Cardiac fibroblast (primary cell): ENCODE results near the gene TICAM1.
"Not testable (repeated sequence)": the region's sequence is repeated elsewhere in the genome, so short reads cannot be mapped to it uniquely, and the experiment has no call there.

Experiments
- DNase-seq, 2 donors: peaks; one replicate each; pipeline versions ENCODE4 v3.0.0 to v3.0.0-alpha.2; 2010; ENCODE audit warnings: low read depth in 2 of 2
- H3K4me3 ChIP-seq, 2 donors: replicated peaks in 1 of 2; 1 replicate in 1 of 2; 2 replicates in 1 of 2; pipeline ENCODE4 v1.5.1; 2011; ENCODE audit warnings: low read depth in 2 of 2, low read length in 2 of 2, mild to moderate bottlenecking in 2 of 2, moderate library complexity in 1 of 2
- TF ChIP-seq, protein P1 (sequence below): IDR thresholded peaks from one replicate; pipeline ENCODE4 v1.5.1; 2011; ENCODE audit warnings: low read depth, mild to moderate bottlenecking, low read length, inconsistent platforms

The TICAM1 gene

DNA sequence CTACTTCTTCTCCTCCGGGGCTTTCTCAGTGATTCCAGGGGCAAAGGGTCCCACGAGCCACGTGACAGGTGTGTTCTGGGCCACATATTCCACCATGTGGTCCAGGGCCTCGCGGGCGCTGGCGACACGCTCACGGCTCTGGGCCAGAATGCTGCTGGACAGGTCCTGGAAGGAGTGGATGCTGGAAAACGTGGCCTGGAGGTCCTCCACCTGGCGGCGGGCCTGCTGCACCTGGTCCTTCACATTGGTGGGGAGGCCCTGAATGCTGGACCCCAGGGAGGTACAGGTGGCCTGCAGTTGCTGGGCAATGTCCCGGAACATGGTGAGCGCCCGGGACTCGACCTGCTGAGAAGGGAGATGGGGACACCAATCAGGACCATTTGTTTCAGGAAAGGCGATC lies 7.7 kb upstream of the TICAM1 start:
- no peak for DNase-seq
- TF ChIP-seq, protein P1, sequence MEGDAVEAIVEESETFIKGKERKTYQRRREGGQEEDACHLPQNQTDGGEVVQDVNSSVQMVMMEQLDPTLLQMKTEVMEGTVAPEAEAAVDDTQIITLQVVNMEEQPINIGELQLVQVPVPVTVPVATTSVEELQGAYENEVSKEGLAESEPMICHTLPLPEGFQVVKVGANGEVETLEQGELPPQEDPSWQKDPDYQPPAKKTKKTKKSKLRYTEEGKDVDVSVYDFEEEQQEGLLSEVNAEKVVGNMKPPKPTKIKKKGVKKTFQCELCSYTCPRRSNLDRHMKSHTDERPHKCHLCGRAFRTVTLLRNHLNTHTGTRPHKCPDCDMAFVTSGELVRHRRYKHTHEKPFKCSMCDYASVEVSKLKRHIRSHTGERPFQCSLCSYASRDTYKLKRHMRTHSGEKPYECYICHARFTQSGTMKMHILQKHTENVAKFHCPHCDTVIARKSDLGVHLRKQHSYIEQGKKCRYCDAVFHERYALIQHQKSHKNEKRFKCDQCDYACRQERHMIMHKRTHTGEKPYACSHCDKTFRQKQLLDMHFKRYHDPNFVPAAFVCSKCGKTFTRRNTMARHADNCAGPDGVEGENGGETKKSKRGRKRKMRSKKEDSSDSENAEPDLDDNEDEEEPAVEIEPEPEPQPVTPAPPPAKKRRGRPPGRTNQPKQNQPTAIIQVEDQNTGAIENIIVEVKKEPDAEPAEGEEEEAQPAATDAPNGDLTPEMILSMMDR, result no peak
- H3K4me3 ChIP-seq, result no peak overlapping the region

DNA sequence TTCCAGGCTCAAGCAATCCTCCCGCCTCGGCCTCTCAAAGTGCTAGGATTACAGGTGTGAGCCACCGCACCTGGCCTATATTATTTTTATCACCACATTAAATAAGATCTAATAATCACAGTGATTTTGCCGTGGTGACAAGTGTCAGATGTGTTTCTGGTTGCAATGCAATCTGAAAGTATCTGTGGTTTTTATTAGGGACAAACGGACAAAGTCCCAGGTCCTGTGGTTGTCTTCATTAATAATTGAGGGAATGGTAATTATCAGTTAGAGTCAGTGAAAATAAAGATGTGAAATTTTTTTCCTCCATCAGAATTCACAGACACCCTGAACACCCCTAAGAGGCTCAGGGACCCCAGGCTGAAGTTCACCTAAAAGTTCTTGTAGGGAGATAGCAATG lies 1.3 kb upstream of the TICAM1 start:
- TF ChIP-seq, protein P1, result no peak
- DNase-seq, result no peak
- H3K4me3 ChIP-seq, result no peak overlapping the region

DNA sequence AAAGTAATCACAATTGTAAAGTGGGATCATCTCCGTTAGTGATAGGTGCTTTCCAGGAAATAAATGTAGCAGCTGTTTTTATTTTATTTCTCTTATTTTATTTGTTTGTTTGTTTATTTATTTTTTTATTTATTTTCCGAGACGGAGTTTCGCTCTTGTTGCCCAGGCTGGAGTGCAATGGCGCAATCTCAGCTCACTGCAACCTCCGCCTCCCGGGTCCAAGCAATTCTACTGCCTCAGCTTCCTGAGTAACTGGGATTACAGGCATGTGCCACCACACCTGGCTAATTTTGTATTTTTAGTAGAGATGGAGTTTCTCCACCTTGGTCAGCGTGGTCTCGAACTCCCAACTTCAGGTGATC lies 448 bp upstream of the TICAM1 start:
- peak overlapping the region; percentile 83 to 91 for H3K4me3 ChIP-seq
- DNase-seq, result peak in 1 of 2 donors; percentile 19

DNA sequence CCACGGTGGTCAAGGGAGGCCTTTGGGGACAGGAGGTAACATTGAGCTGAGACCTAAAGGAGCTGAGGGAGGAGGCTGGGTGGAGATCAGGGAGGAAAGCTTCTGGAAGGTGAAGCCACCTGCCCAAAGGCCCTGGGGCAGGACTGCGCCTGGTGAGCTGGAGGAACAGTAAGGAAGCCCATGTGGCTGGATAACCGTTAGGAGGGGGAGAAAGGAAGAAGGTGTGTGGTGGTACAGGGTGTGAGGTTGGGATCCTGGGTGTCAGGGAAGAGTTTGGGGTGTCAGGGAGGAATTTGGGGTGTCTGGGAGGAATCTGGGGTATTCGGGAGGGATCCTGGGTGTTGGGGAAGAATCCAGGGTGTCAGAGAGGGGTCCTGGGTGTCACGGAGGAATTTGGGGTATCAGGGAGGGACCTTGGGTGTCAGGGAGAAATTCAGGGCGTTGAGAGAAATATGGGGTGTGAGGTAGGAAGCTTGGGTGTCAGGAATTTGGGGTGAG lies 695 bp downstream of the TICAM1 start:
- DNase-seq, result no peak

DNA sequence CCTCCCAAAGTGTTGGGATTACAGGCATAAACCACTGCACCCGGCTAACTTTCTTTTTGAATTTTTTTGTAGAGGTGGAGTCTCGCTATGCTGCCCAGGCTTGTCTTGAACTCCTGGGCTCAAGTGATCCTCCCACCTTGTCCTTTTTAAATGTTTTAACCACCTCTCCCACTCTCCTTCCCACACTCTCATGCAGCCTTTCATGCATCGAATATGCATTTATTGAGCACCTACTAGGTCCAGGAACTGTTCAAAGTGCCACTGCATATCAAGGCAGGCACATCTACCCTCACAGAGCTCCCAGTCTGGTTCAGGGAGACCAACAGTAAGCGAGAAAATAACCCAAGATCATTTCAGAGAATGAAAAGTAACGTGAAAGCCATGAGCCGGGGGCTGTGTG lies 1.2 kb downstream of the TICAM1 start:
- DNase-seq, result no peak
- H3K4me3 ChIP-seq, result peak overlapping the region; percentile 83 to 91
- TF ChIP-seq, protein P1, result no peak

More for the DNA sequence above, 695 bp downstream of the TICAM1 start:
- H3K4me3 ChIP-seq, result peak overlapping the region; percentile 83 to 91
- TF ChIP-seq, protein P1, result no peak

DNA sequence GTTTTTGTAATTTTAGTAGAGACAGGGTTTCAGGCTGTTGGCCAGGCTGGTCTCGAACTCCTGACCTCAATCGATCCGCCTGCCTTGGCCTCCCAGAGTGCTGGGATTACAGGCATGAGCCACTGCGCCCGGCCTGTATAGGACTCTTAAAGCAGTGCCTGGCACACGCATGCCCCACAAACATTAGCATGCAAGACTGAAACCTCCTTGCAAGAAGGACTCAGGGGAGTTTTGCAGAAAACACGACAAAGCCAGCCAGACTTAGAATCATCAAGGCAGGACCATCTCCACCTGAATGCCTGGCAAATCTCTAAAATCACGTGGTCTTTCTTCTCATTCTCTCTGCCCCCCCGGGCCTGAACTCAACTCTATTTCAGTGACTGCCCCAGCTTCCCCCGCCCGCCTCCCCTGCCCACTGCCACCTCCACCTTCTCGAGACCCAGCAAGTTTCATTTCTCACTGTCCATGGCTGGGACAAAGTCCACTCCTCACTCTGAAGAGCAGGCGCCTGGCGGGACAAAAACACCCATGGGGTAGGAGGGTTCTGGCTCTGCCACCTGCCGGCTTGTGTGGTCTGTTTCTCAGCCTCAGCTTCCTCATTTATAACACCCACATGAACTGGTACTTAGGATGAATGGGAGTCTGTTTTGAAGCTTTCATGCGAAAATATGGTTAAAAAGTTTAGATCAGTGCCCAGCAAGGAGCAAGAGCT lies 2.4 kb downstream of the TICAM1 start:
- DNase-seq, result no peak
- H3K4me3 ChIP-seq, result no peak overlapping the region
- TF ChIP-seq, protein P1, result no peak

DNA sequence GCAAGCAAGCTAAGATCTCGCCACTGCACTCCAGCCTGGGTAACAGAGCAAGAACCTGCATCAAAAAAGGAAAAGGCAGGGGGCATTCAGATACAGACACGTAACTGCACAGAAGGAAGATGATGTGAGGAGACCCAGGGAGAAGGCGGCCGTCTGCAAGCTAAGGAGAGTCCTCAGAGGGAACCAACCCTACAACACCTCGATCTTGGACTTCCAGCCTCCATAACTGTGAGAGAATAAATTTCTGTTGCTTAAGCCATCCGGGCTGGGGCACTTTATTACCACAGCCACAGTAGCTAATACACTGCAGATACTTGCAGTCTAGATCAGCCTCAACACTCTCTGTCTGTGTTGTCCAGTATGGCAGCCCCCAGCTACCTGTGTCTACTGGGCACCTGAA lies 7.9 kb downstream of the TICAM1 start:
- DNase-seq, result no peak
- TF ChIP-seq, protein P1, result no peak
- H3K4me3 ChIP-seq, result no peak overlapping the region

DNA sequence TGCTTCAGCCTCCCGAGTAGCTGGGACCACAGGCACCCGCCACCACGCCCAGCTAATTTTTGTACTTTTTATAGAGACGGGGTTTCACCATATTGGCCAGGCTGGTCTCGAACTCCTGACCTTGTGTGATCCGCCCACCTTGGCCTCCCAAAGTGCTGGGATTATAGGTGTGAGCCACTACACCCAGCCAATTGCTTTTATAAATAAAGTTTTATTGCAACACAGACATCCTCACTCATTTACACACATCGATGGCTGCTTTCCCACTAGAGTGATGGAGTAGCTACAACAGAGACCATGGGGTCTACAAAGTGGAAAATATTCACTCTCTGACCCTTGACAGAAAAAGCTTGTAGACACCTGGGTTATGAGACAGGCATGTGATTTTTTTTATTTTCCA lies 9.2 kb downstream of the TICAM1 start:
- not testable (repeated sequence) for H3K4me3 ChIP-seq, DNase-seq
